ENCODE data around the gene CNIH2. TPM values are rescaled to one million over a fixed set of nuclear protein-coding genes. Genes with fewer than 3 reads are reported as not detected.
A peak's percentile ranks its signal among the peaks of the same experiment; 100 is the strongest.

The CNIH2 gene
- total and polyA plus RNA-seq, 2 of the 13 experiments (the other 11 are each of a cell fraction or from before 2014, with no cell fraction given): 0.60 to 0.69 TPM

GRCh38 chr11:66312549-66313320 lies 34.8 kb downstream of the CNIH2 start (continued):
- TF ChIP-seq JARID2 (CRISPR knock-in tag; IDR thresholded peaks at IDR 0.05; ENCODE audit: insufficient replicate concordance) (peak; percentile 18), ZBTB10 (CRISPR knock-in tag; IDR thresholded peaks at IDR 0.05; ENCODE audit: borderline replicate concordance) (peak; percentile 37; the same call in 1 of the 2 replicates), ZBTB42 (CRISPR knock-in tag; IDR thresholded peaks at IDR 0.05) (no peak), ZNF605 (CRISPR knock-in tag; IDR thresholded peaks at IDR 0.05) (no peak; the same call in 1 of the 2 replicates), ZFYVE20 (CRISPR knock-in tag; IDR thresholded peaks at IDR 0.05; ENCODE audit: borderline replicate concordance, low read depth) (no peak), TCF12 (IDR thresholded peaks at IDR 0.05) (no peak), TCF12 (CRISPR knock-in tag; IDR thresholded peaks at IDR 0.05) (0 out of 2 replicates have a peak, but pooled peaks have one; percentile 81), JUND (CRISPR knock-in tag; IDR thresholded peaks at IDR 0.05) (no peak), TOE1 (CRISPR knock-in tag; IDR thresholded peaks at IDR 0.05) (no peak), RFXAP (CRISPR knock-in tag; IDR thresholded peaks at IDR 0.05; ENCODE audit: borderline replicate concordance) (peak; percentile 16; the same call in 1 of the 2 replicates), SIX1 (CRISPR knock-in tag; IDR thresholded peaks at IDR 0.05; ENCODE audit: borderline replicate concordance) (no peak), MAZ (IDR thresholded peaks at IDR 0.05; ENCODE audit: borderline replicate concordance, low read depth, low read length) (peak; percentile 60; the same call in 1 of the 2 replicates), MAZ (CRISPR knock-in tag; IDR thresholded peaks at IDR 0.05; ENCODE audit: low read depth) (no peak), BORCS8-MEF2B (CRISPR knock-in tag; IDR thresholded peaks at IDR 0.05) (no peak), ZSCAN30 (CRISPR knock-in tag; IDR thresholded peaks at IDR 0.05) (no peak), NRL (CRISPR knock-in tag; IDR thresholded peaks at IDR 0.05; ENCODE audit: borderline replicate concordance) (no peak), ZNF790 (CRISPR knock-in tag; IDR thresholded peaks at IDR 0.05; ENCODE audit: borderline replicate concordance) (no peak), POLR2AphosphoS5 (IDR thresholded peaks at IDR 0.05; ENCODE audit: low read depth, low read length) (peak; percentile 62), ZNF333 (CRISPR knock-in tag; IDR thresholded peaks at IDR 0.05; ENCODE audit: borderline replicate concordance) (no peak), SIN3B (IDR thresholded peaks at IDR 0.05; ENCODE audit: low read length) (no peak), KLF11 (CRISPR knock-in tag; IDR thresholded peaks at IDR 0.05) (no peak), ZEB1 (IDR thresholded peaks at IDR 0.05; ENCODE audit: insufficient replicate concordance, low read depth) (no peak), ADNP (CRISPR knock-in tag; IDR thresholded peaks at IDR 0.05) (no peak), ZSCAN21 (CRISPR knock-in tag; IDR thresholded peaks at IDR 0.05; ENCODE audit: borderline replicate concordance) (0 out of 2 replicates have a peak, but pooled peaks have one; percentile 8), ZNF350 (CRISPR knock-in tag; IDR thresholded peaks at IDR 0.05; ENCODE audit: borderline replicate concordance, low read depth) (no peak), ZSCAN22 (CRISPR knock-in tag; IDR thresholded peaks at IDR 0.05) (no peak), NFE2L1 (CRISPR knock-in tag; IDR thresholded peaks at IDR 0.05; ENCODE audit: borderline replicate concordance) (no peak), ZNF883 (CRISPR knock-in tag; IDR thresholded peaks at IDR 0.05; ENCODE audit: not compliant biosample characterization) (no peak)

Data from HepG2 (cell line).